HepG2 (cell line): Measurements from ENCODE around the gene VSIR. TPM values are rescaled to one million over a fixed set of nuclear protein-coding genes. Genes with fewer than 3 reads are reported as not detected.

Experiments used
- ATAC-seq: fragments of 200-7000 bp; cut with Tn5 transposase; 3 replicates; pipeline ENCODE4 v1.9.1; 2020; ENCODE audit warnings: mild to moderate bottlenecking, moderate library complexity
- BruUV-seq: library from RNA; stranded (reverse); fragments of 400-500 nt; replicated peaks from 2 replicates; lab custom pipeline; 2021; lab: Mats Ljungman, UMichigan
- CTCF ChIA-PET: fragments of 300-600 bp; formaldehyde crosslinking; extraction: SDS; loops from one replicate; lab custom pipeline; 2021; ENCODE audit warnings: low total read pairs, inconsistent platforms, low intra/inter-chr PET ratio; lab: Yijun Ruan, JAX
- POLR2A ChIA-PET: fragments of 350-600 bp; sonication (Branson Sonifier 250); formaldehyde crosslinking; loops from one replicate; lab custom pipeline; 2020; ENCODE audit warnings: antibody characterized with exemption, inconsistent platforms; lab: Yijun Ruan, JAX
- DNase-seq: peaks from one replicate; pipeline ENCODE4 v3.0.0-alpha.2; 2015; ENCODE audit warnings: low spot score
- FAIRE-seq: peaks from 3 replicates; lab custom pipeline; 2011; peaks lifted over from hg19 to GRCh38; lab: Jason Lieb, UNC
- H2AFZ ChIP-seq: one replicate; pipeline ENCODE4 v1.6.1; 2011; ENCODE audit warnings: low read length, inconsistent platforms
- H3K27ac ChIP-seq: fragments of 300-600 bp; 3 replicates; pipeline ENCODE4 v1.8.0; 2011; ENCODE audit warnings: mixed run types, mild to moderate bottlenecking, mixed read lengths, low read length, inconsistent platforms; ENCODE audit not compliant: insufficient read depth; ENCODE audit errors: extremely low read length
- H3K27me3 ChIP-seq, 2 experiments: fragments of 200-600 bp in 1 of 2; 2 replicates in 1 of 2; 3 replicates in 1 of 2; pipeline versions ENCODE4 v1.6.0 to v1.8.0; 2011; ENCODE audit warnings: low read length in 2 of 2, mild to moderate bottlenecking in 2 of 2, moderate library complexity in 2 of 2, inconsistent platforms in 1 of 2; ENCODE audit not compliant: insufficient read depth in 2 of 2, control insufficient read depth in 1 of 2
- H3K36me3 ChIP-seq, 2 experiments: fragments of 200-600 bp in 1 of 2; replicated peaks in 1 of 2; 2 replicates in 1 of 2; 3 replicates in 1 of 2; pipeline versions ENCODE4 v1.5.1 to v1.8.0; 2011; ENCODE audit warnings: low read length in 2 of 2, inconsistent platforms in 1 of 2; ENCODE audit not compliant: insufficient read depth in 2 of 2, control insufficient read depth in 1 of 2
- H3K4me1 ChIP-seq: 2 replicates; pipeline ENCODE4 v1.5.1; 2012; ENCODE audit warnings: low read length, inconsistent platforms; ENCODE audit not compliant: insufficient read depth
- H3K4me2 ChIP-seq: 2 replicates; pipeline ENCODE4 v1.6.0; 2011; ENCODE audit warnings: low read depth, low read length, inconsistent platforms
- H3K4me3 ChIP-seq, 3 experiments: fragments of 200-600 bp in 1 of 3; sonication (generic), shearing (Covaris generic) in 1 of 3; replicated peaks in 1 of 3; 2 replicates each; pipeline ENCODE4 v1.5.1; 2011 to 2016; ENCODE audit warnings: low read length in 3 of 3, inconsistent platforms in 2 of 3, low read depth in 2 of 3, mild to moderate bottlenecking in 2 of 3, control low read depth in 1 of 3, mixed read lengths in 1 of 3; ENCODE audit not compliant: insufficient read depth in 1 of 3
- H3K79me2 ChIP-seq: one replicate; pipeline ENCODE4 v1.6.1; 2011; ENCODE audit warnings: low read length, inconsistent platforms; ENCODE audit not compliant: insufficient read depth
- H3K9ac ChIP-seq: 2 replicates; pipeline ENCODE4 v1.6.0; 2011; ENCODE audit warnings: mild to moderate bottlenecking, low read depth, low read length, inconsistent platforms; ENCODE audit not compliant: insufficient read depth
- H3K9me3 ChIP-seq: 2 replicates; pipeline ENCODE4 v1.5.1; 2012; ENCODE audit warnings: mild to moderate bottlenecking, low read length
- H4K20me1 ChIP-seq: 2 replicates; pipeline ENCODE4 v1.6.0; 2011; ENCODE audit warnings: inconsistent platforms, mild to moderate bottlenecking, low read length, moderate library complexity; ENCODE audit not compliant: insufficient read depth
- EZH2 ChIP-seq: conservative IDR thresholded peaks from 2 replicates; pipeline ENCODE4 v1.6.1; 2012; ENCODE audit warnings: mild to moderate bottlenecking, low read depth, low read length, moderate library complexity
- GATAD1 ChIP-seq: IDR thresholded peaks from 2 replicates; pipeline ENCODE4 v1.6.1; 2016; ENCODE audit warnings: missing genetic modification reagents, missing compliant biosample characterization
- KDM3A ChIP-seq: IDR thresholded peaks from 2 replicates; pipeline ENCODE4 v1.6.1; 2018; ENCODE audit warnings: low read depth, missing compliant biosample characterization
- MTF2 ChIP-seq: sonication (generic); formaldehyde crosslinking; IDR thresholded peaks from 2 replicates; pipeline ENCODE4 v1.5.0; 2020; ENCODE audit warnings: missing genetic modification reagents, borderline replicate concordance
- RCOR2 ChIP-seq: IDR thresholded peaks from 2 replicates; pipeline ENCODE4 v1.6.1; 2016; ENCODE audit warnings: missing biosample characterization, missing genetic modification reagents
- RELA ChIP-seq: sonication (generic); formaldehyde crosslinking; IDR thresholded peaks from 2 replicates; pipeline ENCODE4 v1.4.0; 2020; ENCODE audit warnings: missing genetic modification reagents
- TP53 ChIP-seq: sonication (generic); formaldehyde crosslinking; conservative IDR thresholded peaks from 2 replicates; pipeline ENCODE4 v1.4.0; 2020; ENCODE audit warnings: missing genetic modification reagents
- WIZ ChIP-seq: sonication (generic); formaldehyde crosslinking; IDR thresholded peaks from 2 replicates; pipeline ENCODE4 v1.5.1; 2020; ENCODE audit warnings: mild to moderate bottlenecking, missing genetic modification reagents
- ZNF781 ChIP-seq: sonication (generic); formaldehyde crosslinking; IDR thresholded peaks from 2 replicates; pipeline ENCODE4 v1.5.1; 2020; ENCODE audit warnings: borderline replicate concordance, mild to moderate bottlenecking, missing genetic modification reagents; ENCODE audit errors: not compliant biosample characterization
- ZNF790 ChIP-seq: sonication (generic); formaldehyde crosslinking; IDR thresholded peaks from 2 replicates; pipeline ENCODE4 v1.8.0; 2022; ENCODE audit warnings: missing genetic modification reagents, mild to moderate bottlenecking, borderline replicate concordance
- WGBS: methylation state at CpG from one replicate; pipeline ENCODE4 v1.1.6; 2017; ENCODE audit warnings: low lambda C conversion rate; 5-methylcytosine and 5-hydroxymethylcytosine counted together
- in situ Hi-C: cut with HindIII; loops from 2 replicates; pipeline ENCODE4 v1.10.0; 2017; ENCODE audit warnings: low pct_unique_long_range_greater_than_20kb; ENCODE audit not compliant: extremely low pct_ligation_motif_present
- intact Hi-C: fragments of 100-400 bp; cut with micrococcal nuclease; formaldehyde crosslinking; loops from one replicate; pipeline ENCODE4 v1.10.0; 2022; ENCODE audit not compliant: unreplicated experiment
- polyA plus RNA-seq, 8 experiments: library from polyadenylated mRNA; depleted of rRNA in 3 of 8; stranded (reverse) in 7 of 8; unstranded in 1 of 8; fragments of >200 nt; fragmentation: Illumina TruSeq in 4 of 8; extraction: Trizol in 4 of 8; gene quantifications; 2 replicates each; pipeline versions ENCODE4 v1.2.1 to v1.2.3, GENCODE V29; 2011 to 2016; ENCODE audit warnings: low read depth in 4 of 8, missing spikeins in 1 of 8, mixed read lengths in 1 of 8; ENCODE audit not compliant: insufficient read depth in 1 of 8
- total RNA-seq, 5 experiments: library from RNA; depleted of rRNA; stranded (reverse); fragments of >200 nt; fragmentation: Illumina TruSeq; extraction: Trizol; gene quantifications; 2 replicates each; pipeline ENCODE4 v1.2.3, GENCODE V29; 2016; ENCODE audit warnings: low read depth in 1 of 5
- TF ChIP-seq, protein P1 (sequence below), 2 experiments: sonication (generic) in 1 of 2; formaldehyde crosslinking in 1 of 2; IDR thresholded peaks; 2 replicates each; pipeline versions ENCODE4 v1.4.0 to v1.6.1; 2018 to 2020; ENCODE audit warnings: missing genetic modification reagents in 2 of 2, borderline replicate concordance in 1 of 2, low read depth in 1 of 2, mild to moderate bottlenecking in 1 of 2, missing biosample characterization in 1 of 2

VSIR gene
- total and polyA plus RNA-seq, 2 of the 13 experiments (the other 11 are each of a cell fraction or from before 2014, with no cell fraction given), result 0.44 to 3.2 TPM

DNA sequence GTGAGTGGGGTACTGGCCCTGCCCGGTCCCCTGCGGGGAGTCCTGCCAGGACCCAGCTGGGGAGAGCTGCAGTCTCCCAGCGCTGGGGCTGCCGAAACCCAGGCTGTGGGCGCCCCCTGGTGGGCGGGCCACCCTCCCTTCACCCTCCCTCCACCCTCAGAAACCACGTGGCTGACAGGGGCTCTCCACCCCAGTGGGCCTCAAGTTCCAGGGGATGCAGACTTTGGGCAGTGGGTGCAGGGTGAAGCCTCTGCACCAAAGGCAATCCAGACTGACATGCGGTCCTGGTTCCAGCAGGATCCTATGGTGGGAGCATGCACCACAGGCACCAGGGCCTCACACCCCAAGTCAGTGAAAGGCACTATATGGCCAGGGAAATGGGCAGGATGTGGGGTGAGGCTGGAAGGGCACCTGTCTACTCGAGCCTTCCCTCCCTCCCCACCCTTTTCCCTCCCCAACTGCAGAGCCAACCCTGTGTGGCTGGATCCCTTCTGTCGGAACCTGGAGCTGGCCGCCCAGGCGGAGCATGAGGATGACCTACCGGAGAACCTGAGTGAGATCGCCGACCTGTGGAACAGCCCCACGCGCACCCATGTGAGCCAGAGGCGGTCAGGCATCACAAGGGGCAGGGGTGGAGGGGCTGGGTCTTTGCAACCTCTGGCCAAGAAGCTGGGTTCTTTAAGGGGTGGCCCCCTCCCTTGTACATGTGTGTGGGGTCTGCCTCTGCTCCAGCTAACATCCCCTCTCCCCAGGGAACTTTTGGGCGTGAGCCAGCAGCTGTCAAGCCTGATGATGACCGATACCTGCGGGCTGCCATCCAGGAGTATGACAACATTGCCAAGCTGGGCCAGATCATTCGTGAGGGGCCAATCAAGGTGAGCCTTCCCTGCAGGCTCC is 38.9 kb upstream of the VSIR start (continued):
- TF ChIP-seq, protein P1, sequence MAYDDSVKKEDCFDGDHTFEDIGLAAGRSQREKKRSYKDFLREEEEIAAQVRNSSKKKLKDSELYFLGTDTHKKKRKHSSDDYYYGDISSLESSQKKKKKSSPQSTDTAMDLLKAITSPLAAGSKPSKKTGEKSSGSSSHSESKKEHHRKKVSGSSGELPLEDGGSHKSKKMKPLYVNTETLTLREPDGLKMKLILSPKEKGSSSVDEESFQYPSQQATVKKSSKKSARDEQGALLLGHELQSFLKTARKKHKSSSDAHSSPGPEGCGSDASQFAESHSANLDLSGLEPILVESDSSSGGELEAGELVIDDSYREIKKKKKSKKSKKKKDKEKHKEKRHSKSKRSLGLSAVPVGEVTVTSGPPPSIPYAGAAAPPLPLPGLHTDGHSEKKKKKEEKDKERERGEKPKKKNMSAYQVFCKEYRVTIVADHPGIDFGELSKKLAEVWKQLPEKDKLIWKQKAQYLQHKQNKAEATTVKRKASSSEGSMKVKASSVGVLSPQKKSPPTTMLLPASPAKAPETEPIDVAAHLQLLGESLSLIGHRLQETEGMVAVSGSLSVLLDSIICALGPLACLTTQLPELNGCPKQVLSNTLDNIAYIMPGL (CRISPR knock-in tag; IDR thresholded peaks at IDR 0.05; ENCODE audit: borderline replicate concordance in 1 of 2, low read depth in 1 of 2), result 0 out of 4 replicates have a peak, but pooled peaks of 1 of the 2 experiments have one; percentile 38
- TF ChIP-seq KDM3A (CRISPR knock-in tag) (0 out of 2 replicates have a peak, but pooled peaks have one; percentile 34), ZNF781 (CRISPR knock-in tag) (peak; percentile 40)

DNA sequence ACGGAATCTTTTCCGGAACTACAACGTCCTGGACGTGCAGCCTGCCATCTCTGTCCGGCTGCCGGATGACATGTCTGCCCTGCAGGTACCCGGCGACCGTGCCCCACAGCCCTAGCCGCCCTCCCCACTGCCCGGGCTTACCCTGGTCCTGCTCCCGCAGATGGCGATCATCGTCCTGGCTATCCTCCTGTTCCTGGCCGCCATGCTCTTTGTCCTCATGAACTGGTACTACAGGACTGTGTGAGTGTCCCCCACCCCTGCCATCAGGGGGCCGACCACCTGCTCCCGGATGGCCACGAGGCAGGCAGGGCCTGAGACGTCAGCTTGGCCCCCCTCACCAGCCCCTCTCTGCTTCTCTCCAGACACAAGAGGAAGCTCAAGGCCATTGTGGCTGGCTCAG is 38.0 kb upstream of the VSIR start:
- ChIA-PET POLR2A (interaction anchor here (1.0 kb wide), 1 partner anchor 40 kb away, joined by 3 read pairs; the partner anchor contains the start of gene PSAP), CTCF (interaction anchor here (1.2 to 1.3 kb wide), 2 partner anchors 85 to 103 kb away, joined by 3 read pairs; no protein-coding TSS in a partner anchor)
- Histone ChIP-seq H3K27me3 (0 out of 5 replicates have a peak, but pooled peaks cover 0 to 5% of the 10 kb centered on the region in 2 experiments), H3K9me3 (no peaks in the 10 kb centered on the region), H3K36me3 (peaks cover 7 to 11% of the 10 kb centered on the region in 2 experiments; a peak in 4 of 5 replicates), H3K4me3 (no peak overlapping the region), H3K27ac (no peak overlapping the region), H2AFZ (no peak overlapping the region), H3K4me2 (no peak overlapping the region), H3K4me1 (peaks cover 1% of the 10 kb centered on the region; the same call in 1 of the 2 replicates), H3K79me2 (no peaks in the 10 kb centered on the region), H4K20me1 (no peaks in the 10 kb centered on the region), H3K9ac (no peak overlapping the region)
- TF ChIP-seq MTF2 (CRISPR knock-in tag) (no peak), GATAD1 (CRISPR knock-in tag) (no peak), TP53 (CRISPR knock-in tag) (no peak), WIZ (CRISPR knock-in tag) (no peak), RELA (CRISPR knock-in tag) (no peak), ZNF790 (no peak), RCOR2 (CRISPR knock-in tag) (no peak), EZH2 (no peak)
- BruUV-seq, result no TSS peak
- FAIRE-seq (no peak), ATAC-seq (peak; percentile 1; the same call in 2 of the 3 replicates), DNase-seq (no peak)
- in situ Hi-C loops, result no loop called here
- WGBS, result 78% methylated on average over 11 of the region's 19 CpGs
- intact Hi-C loops, result loop anchor here (5.0 kb wide), 1 partner anchor 39 kb away; the partner anchor contains the start of gene VSIR
